Forelimb muscle (tissue), 1 donor: ENCODE results near the gene ZYG11B. TPM values are rescaled to one million over a fixed set of nuclear protein-coding genes. Genes with fewer than 3 reads are reported as not detected.
"Not testable (repeated sequence)": the region's sequence is repeated elsewhere in the genome, so short reads cannot be mapped to it uniquely, and the experiment has no call there.

ENCODE experiments used
- DNase-seq: peaks from one replicate; pipeline ENCODE4 v3.0.0-alpha.2; 2013; ENCODE audit warnings: low read depth
- polyA plus RNA-seq: library from polyadenylated mRNA; unstranded; fragments of 120-200 nt; gene quantifications from one replicate; pipeline ENCODE4 v1.2.1, GENCODE V29; 2013; ENCODE audit not compliant: insufficient read length

The ZYG11B gene
- polyA plus RNA-seq, 1 donor, result 37.4 TPM

- DNase-seq, result no peak
These were observed 126.6 kb downstream of the ZYG11B start for GRCh38 chr1:52852854-52853253.

- DNase-seq, result no peak
These were observed 129.3 kb downstream of the ZYG11B start for GRCh38 chr1:52855584-52855983.

- DNase-seq, result no peak
These were observed 129.8 kb downstream of the ZYG11B start for GRCh38 chr1:52856026-52856425.

GRCh38 chr1:52857443-52857842 lies 131.2 kb downstream of the ZYG11B start:
- DNase-seq, result no peak

- DNase-seq, result no peak
These were observed 136.6 kb downstream of the ZYG11B start for GRCh38 chr1:52862666-52863458.

GRCh38 chr1:52867087-52867863 lies 141.0 kb downstream of the ZYG11B start:
- DNase-seq, result no peak

- not testable (repeated sequence) for DNase-seq
These were observed 143.5 kb downstream of the ZYG11B start for GRCh38 chr1:52869727-52870126.

- no peak for DNase-seq
These were observed 150.6 kb downstream of the ZYG11B start for GRCh38 chr1:52876843-52877242.

Other genes starting within 250 kb of the ZYG11B start
- 88.4 TPM for gene TUT4, start 173.4 kb upstream of the ZYG11B start, polyA plus RNA-seq
- 150 TPM for gene GPX7, start 124.1 kb upstream of the ZYG11B start, polyA plus RNA-seq
- gene SHISAL2A, start 93.3 kb upstream of the ZYG11B start, polyA plus RNA-seq, result 3.9 TPM
- 18.8 TPM for gene COA7, start 28.1 kb upstream of the ZYG11B start, polyA plus RNA-seq
- 0.05 TPM for gene ZYG11A, start 116.3 kb downstream of the ZYG11B start, polyA plus RNA-seq
- 111 TPM for gene ECHDC2, start 195.3 kb downstream of the ZYG11B start, polyA plus RNA-seq
- 80.1 TPM for gene SCP2, start 200.8 kb downstream of the ZYG11B start, polyA plus RNA-seq